ENCODE results near the gene PERP.
"Not testable (repeated sequence)": the region's sequence is repeated elsewhere in the genome, so short reads cannot be mapped to it uniquely, and the experiment has no call there.

PERP gene

DNA sequence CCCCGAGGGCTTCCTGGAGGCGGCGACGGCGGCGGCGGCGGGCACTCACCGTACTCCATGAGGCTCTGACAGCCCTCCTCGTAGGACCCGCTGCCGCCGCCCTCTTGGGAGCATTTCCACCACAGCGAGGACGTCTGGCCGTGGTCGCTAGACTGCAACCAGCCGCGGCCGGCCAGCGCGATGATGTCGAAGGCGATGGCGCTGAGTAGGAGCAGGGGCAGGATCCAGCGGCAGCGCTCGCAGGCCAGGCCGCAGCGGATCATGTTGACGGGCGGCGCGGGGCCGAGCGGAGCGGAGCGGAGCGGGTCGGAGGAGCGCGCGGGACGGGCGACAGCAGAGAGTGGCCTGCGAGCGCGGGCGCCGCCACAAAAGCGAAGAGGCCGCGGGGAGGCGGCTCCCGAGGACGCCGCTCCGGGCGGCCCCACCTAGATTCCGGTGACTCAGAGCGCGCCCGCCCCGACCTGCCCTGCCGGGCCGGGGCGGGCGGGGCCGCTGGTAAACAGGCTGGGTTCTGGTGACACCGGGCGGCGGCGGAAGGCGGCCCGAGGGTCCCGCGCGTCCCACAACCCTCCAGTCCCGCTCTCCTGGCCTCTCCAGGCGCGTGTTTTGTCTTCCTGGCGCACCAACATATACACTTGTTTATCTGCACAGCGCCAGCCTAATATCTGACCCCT, at the start of gene PERP:
Gene PERP, minus strand, starts transcription at position 342 of the 674 bp plus-strand sequence. Its CDS starts 79 bp downstream, at position 263.
- peak; percentile 56 to 67 for DNase-seq (ENCODE audit: low read depth in 2 of 2)

DNA sequence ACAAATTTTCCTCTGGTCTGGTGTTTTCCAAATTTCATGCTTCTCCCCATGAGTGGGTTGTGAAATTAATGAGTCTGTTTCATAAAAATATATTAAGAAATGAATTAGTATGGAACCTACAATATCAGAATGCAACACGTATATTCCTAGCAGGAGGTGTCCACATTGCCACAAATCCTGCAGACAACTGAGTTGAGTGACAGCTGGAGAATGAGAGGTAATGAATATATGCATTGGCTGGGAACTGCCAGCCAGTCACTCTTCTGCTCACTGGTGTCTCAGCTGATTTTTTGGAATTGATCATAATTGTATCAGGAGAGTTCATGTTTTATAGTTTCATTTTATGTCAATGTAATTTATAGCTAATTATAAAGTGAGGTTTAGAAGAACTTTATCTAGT, 48.2 kb upstream of the PERP start:
- no peak for DNase-seq (ENCODE audit: low read depth in 2 of 2)

GRCh38 chr6:138146544-138146943, 39.3 kb upstream of the PERP start:
- no peak for DNase-seq (ENCODE audit: low read depth in 2 of 2)

DNA sequence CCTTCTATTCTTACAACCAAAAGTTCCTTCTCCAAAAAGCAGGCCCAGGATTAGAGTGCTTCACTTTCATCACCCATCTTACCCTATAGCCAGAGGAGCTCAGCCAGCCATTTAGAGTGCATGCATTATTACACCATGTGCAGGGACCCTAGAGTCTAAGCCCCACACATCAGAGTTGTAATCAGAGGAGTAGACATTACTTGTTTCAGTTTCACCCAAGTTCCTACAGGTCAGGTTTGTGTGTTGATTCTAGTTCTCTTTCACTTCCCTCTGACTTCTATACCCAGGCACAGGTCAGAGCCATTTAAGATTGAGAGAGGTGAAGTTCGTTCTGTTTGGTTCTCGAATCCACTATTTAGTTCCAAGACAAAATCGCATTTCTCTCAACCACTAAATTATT, 38.2 kb upstream of the PERP start:
- DNase-seq (ENCODE audit: low read depth in 2 of 2) = no peak

DNA sequence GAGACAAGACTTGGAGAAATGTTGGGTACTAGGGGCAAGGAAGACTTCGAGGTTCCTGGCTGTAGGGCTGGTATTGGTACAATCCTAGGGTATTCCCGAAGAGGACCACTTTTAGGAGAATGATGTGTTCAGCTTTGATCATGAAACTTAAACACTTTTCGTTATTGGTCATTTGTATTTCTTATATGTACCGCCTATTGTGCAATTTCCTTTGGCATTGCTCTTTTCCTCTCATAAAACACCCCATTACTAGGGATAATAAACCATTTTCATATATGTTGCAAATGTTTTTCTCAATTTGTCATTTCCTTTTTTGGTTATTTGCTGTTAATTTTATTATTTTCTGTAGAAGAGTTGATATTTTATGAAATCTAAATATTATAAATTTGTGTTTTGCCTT, 35.6 kb upstream of the PERP start:
- DNase-seq (ENCODE audit: low read depth in 2 of 2) = no peak

GRCh38 chr6:138129190-138129589, 22.0 kb upstream of the PERP start:
- no peak for DNase-seq (ENCODE audit: low read depth in 2 of 2)

DNA sequence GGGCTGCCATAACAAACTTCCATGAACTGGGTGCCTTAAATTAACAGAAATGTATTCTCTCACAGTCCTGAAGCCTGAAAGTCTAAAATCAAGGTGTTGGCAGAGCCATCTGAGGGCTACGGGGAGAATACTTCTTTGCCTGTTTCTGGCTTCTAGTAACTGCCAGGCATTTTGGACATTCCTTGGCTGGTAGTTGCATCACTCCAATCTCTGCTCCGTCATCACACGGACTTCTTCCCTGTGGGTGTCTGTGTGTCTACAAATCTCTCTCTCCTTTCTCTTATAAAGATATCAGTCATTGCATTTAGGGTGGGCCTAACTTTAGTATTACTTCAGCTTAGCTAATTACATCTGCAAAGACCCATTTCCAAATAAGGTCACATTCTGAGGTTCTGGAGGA, 20.9 kb upstream of the PERP start:
- DNase-seq (ENCODE audit: low read depth in 2 of 2) = no peak

GRCh38 chr6:138124096-138124495, 16.9 kb upstream of the PERP start:
- DNase-seq (ENCODE audit: low read depth in 2 of 2) = no peak

DNA sequence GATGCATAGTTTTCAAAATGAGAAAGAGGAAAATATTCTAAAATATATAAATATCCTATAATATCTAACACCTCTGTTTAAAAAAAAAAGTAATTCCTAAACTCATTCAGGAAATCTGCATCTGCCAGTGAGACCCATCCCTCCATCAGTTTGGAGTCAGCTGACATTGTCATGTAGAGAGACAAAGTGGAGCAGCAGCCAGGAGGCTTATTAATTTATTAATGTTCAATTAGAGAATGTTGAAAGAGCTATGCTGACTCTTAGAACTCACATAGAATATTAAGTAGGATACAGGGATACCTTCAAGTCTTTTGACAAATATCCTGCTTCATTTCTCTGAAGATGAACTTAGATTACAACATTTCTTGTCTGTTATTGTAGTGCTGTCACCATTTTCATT, 12.8 kb upstream of the PERP start:
- no peak for DNase-seq (ENCODE audit: low read depth in 2 of 2)

DNA sequence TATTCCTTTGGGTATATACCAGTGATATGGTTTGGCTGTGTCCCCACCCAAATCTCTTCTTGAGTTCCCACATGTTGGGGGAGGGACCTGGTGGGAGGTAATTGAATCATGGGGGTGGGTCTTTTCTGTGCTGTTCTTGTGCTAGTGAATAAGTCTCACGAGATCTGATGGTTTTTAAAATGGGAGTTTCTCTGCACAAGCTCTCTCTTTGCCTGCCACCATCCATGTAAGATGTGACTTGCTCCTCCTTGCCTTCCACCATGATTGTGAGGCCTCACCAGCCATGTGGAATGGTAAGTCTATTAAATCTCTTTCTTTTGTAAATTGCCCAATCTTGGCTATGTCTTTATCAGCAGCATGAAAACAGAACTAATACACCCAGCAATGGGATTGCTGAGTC, 12.0 kb upstream of the PERP start:
- not testable (repeated sequence) for DNase-seq (ENCODE audit: low read depth in 2 of 2)

DNA sequence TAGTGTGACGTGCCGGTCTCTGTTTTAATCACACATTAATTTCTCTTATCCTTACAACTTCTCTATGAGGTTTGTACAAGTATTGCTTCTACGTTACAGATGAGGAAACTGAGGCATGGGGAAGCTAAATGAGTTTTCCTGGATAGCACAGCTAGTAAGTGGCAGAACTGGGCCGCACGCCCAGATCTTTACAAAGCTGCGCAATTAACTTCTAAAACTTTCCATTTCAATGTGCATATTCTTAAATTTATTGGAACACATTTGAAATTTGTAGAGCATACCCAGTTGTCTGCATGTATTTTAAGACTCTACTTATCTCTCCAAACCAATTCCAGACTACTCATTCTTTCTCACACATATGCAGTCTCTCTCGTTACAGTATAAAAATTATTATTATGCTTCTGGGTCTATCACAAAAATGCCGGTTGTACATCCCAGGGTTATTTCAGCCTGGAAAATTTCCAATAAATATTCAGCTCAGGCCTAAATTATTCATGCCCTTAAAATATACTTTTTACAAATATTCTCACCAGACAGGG, 10.2 kb upstream of the PERP start:
- DNase-seq (ENCODE audit: low read depth in 2 of 2) = no peak

DNA sequence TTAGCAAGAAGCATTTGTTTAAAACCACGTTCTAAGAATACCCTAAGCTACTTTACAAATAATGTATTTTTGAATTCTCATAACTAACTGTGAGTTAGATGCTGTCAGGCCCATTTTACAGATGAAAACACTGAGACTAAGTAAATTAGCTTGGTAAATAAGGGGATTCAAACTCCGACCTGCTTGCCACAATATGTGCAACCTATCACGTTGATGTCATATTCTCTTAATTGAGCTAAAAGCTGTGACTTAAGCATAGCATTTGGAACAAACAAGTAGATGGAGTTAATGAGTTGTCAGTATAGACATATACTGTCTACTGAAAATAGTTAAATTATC, 9.4 kb upstream of the PERP start:
- DNase-seq (ENCODE audit: low read depth in 2 of 2) = no peak

- DNase-seq (ENCODE audit: low read depth in 2 of 2) = peak; percentile 19 to 22
These were observed 8.8 kb upstream of the PERP start for GRCh38 chr6:138115877-138116660.

DNA sequence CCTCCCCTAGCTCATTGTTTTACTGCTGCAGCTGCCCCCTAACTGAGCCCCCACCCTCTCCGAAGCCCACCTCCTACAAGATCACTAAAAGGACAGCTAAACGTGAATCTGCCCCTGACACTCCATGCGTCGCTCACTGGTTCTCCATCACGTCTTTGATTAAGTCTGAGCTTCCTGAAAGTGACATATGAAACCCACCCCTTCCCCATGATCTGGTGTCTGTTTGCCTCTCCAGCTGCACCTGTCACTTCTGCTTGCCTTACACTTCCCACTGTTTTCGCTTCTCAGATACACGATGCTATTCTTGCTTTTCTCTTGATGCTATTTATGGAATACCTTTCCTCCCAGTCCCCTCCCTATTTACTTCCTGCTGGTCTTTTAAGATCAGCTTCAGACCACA, 8.0 kb upstream of the PERP start:
- DNase-seq (ENCODE audit: low read depth in 2 of 2) = no peak

DNA sequence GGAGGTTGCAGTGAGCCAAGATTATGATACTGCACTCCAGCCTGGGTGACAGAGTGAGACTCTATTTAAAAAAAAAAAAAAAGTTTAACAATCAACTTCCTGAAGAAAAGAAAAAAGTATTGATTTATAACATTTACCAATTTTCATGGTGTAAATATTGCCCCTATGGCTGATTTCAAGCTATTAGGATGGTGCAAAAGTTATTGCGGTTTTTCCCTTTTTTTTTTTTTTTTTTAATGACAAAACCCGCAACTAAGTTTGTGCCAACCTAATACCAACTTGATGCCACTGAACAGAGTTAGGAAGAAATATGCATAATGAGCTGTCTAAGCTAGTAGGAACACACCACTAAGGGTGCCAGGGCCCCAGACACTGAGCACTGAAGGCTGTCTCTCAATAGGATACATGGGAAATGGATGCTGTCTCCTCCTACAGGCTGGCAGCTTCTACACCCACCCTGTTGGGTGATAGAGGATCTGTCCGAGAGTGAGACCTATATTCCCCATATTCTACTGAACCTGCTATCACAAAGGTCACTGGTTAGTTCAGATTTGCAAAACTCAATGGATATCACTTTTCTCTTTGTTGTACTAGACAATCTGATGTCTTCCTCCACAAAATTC, 6.5 kb upstream of the PERP start:
- DNase-seq (ENCODE audit: low read depth in 2 of 2) = no peak

GRCh38 chr6:138110229-138110628, 3.0 kb upstream of the PERP start:
- DNase-seq (ENCODE audit: low read depth in 2 of 2) = no peak

DNA sequence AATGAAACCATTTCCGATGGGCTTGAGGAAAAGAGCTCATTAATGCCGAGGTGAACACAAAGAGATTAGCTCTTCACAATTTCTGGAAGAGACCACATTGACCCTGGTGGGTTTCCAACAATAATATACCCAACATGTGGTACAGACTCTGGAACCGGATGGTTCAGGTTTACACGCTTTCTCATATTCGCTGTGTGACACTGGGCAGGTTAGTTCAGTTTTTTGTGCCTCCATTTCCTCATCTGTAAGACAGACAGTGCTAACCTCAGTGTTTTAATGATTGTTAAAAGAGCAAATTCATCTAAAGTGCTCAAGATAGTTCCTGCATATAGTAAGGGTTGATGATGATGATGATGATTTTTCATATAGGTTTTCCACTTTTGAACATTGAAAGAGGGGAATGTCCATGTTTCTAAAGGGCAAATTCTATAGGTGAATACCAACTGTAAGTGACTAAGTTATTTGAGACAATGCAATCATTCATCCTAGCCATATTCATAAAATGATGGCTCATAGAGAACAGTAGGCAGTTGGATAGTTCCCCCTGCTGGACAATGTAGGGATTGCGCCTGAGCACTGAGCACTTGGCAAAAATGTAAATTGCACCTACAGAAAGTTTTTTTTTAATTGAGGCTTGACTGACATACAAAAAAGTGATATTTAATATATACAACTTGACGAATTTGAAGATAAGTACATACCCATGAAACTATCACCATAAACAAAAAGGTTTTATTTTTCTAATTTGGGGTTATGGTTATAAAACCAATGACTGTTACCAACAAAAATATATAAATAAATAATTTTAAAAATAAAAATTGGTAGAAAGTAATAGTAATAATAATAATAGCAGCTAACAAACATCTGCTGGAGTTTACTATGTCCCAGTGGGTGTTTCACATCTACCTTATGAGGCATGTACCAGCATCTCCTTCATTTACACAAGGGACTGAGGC, 2.1 kb upstream of the PERP start:
- DNase-seq (ENCODE audit: low read depth in 2 of 2) = peak; percentile 67 to 75

GRCh38 chr6:138107752-138108592, 753 bp upstream of the PERP start:
- no peak for DNase-seq (ENCODE audit: low read depth in 2 of 2)

DNA sequence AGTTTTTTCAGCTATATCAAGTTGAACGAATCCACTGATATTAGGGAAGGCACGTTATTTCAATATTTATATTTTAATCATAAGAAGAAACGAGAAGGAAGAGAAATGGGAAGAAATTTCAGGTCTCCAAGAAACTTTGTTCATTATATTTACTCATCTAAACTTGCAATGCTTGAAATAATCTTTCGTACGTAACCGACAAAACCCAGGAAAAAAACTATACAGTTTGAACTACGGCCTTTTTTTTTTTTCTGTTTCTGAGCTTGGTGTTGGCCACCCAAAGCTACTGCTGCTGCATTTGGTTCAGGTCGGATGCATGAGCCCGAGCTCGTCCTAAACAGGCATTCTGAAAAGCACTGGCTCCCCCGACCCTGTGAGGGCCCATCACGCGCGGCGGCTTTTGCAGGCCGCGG, 548 bp downstream of the PERP start:
- DNase-seq (ENCODE audit: low read depth in 2 of 2) = no peak

DNA sequence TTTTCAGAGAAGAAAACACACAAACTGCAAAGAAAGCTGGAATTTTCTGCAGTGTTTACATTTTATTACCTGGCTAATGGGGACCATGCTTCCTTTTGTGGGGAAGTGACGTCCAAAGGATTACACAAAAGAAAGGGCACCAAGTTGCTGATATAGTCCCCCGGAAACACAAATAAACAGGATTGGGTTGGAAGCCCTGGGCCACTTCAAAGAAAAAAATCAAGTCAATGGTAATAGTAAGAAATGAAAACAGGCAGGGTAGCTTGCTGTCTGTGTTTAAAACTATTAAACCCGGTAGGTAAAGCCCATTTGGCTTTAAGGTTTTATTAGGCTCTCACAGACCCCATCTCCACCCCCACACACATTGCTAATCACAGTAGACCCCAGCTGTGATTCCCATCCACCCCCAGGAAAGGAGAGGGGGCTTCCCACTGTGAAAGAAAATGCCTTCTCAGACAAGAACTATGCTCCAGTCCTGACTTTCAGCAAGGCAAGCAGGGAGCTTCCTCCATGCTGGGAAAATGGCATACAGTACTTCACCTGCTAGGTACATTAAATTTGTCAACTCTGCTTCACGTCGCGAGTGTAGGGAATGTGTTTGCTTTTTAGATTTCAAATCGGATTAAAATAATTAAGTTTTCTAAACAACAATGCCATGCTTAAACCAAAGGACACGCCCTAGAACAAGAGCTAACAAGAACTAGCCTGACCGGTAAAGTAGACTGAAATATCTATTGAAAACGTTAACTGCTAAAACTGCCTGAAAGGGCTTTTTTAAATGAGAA, 1.1 kb downstream of the PERP start:
- DNase-seq (ENCODE audit: low read depth in 2 of 2) = no peak
